Ascending aorta (tissue), 2 donors: ENCODE data around the gene HTRA3. TPM values are rescaled to one million over a fixed set of nuclear protein-coding genes. Genes with fewer than 3 reads are reported as not detected.

ENCODE experiments used
- DNase-seq, 2 donors: peaks; one replicate each; pipeline ENCODE4 v3.0.0-alpha.2; 2019; ENCODE audit warnings: low spot score in 2 of 2
- H3K27ac ChIP-seq, 2 donors: fragments of 200-600 bp; sonication (generic); one replicate each; pipeline ENCODE4 v1.5.1; 2016 to 2017; ENCODE audit warnings: mild to moderate bottlenecking in 1 of 2
- H3K27me3 ChIP-seq: fragments of 200-600 bp; sonication (generic); one replicate; pipeline ENCODE4 v1.5.1; 2017
- H3K36me3 ChIP-seq, 2 donors: fragments of 200-600 bp; sonication (generic); one replicate each; pipeline ENCODE4 v1.5.1; 2016
- H3K4me1 ChIP-seq, 2 donors: fragments of 200-600 bp; sonication (generic); one replicate each; pipeline ENCODE4 v1.5.1; 2016 to 2017; ENCODE audit warnings: mild to moderate bottlenecking in 1 of 2
- H3K4me3 ChIP-seq, 2 donors: fragments of 200-600 bp; sonication (generic); one replicate each; pipeline ENCODE4 v1.5.1; 2016 to 2017; ENCODE audit warnings: mild to moderate bottlenecking in 1 of 2
- H3K9me3 ChIP-seq, 2 donors: fragments of 200-600 bp; sonication (generic); one replicate each; pipeline ENCODE4 v1.5.1; 2016
- intact Hi-C: fragments of 100-400 bp; cut with DNase I; formaldehyde crosslinking; loops from one replicate; pipeline ENCODE4 v1.15.1; 2023
- total RNA-seq: library from RNA; depleted of rRNA; stranded (reverse); fragments of >200 nt; gene quantifications from one replicate; pipeline ENCODE4 v1.1.0, GENCODE V29; 2016
- TF ChIP-seq, protein P1 (sequence below), 3 experiments: fragments of 200-600 bp in 2 of 3; fragments of 450-650 bp in 1 of 3; sonication (generic) in 2 of 3; IDR thresholded peaks; one replicate each; pipeline ENCODE4 v1.5.1; 2016 to 2019; ENCODE audit warnings: antibody characterized with exemption in 3 of 3, mild to moderate bottlenecking in 1 of 3, moderate library complexity in 1 of 3

Gene HTRA3
- total RNA-seq, 1 donor from 2014 or later: 52.6 TPM

GRCh38 chr4:8330821-8331574 is 61.4 kb downstream of the HTRA3 start:
- TF ChIP-seq, protein P1, sequence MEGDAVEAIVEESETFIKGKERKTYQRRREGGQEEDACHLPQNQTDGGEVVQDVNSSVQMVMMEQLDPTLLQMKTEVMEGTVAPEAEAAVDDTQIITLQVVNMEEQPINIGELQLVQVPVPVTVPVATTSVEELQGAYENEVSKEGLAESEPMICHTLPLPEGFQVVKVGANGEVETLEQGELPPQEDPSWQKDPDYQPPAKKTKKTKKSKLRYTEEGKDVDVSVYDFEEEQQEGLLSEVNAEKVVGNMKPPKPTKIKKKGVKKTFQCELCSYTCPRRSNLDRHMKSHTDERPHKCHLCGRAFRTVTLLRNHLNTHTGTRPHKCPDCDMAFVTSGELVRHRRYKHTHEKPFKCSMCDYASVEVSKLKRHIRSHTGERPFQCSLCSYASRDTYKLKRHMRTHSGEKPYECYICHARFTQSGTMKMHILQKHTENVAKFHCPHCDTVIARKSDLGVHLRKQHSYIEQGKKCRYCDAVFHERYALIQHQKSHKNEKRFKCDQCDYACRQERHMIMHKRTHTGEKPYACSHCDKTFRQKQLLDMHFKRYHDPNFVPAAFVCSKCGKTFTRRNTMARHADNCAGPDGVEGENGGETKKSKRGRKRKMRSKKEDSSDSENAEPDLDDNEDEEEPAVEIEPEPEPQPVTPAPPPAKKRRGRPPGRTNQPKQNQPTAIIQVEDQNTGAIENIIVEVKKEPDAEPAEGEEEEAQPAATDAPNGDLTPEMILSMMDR (IDR thresholded peaks at IDR 0.05): no peak
- Histone ChIP-seq H3K4me1 (peaks cover 10 to 18% of the 10 kb centered on the region in 2 donors), H3K27me3 (no peaks in the 10 kb centered on the region), H3K9me3 (peaks cover 0 to 5% of the 10 kb centered on the region in 2 donors), H3K27ac (peak overlapping the region; percentile 48 to 83), H3K4me3 (no peak overlapping the region), H3K36me3 (no peaks in the 10 kb centered on the region)
- intact Hi-C loops: no loop called here
- peak; percentile 23 to 83 for DNase-seq

GRCh38 chr4:8331575-8331955 is 62.0 kb downstream of the HTRA3 start:
- Histone ChIP-seq H3K9me3 (peaks cover 0 to 2% of the 10 kb centered on the region in 2 donors), H3K4me1 (peaks cover 10 to 18% of the 10 kb centered on the region in 2 donors), H3K27ac (peak overlapping the region; percentile 19 to 83), H3K4me3 (no peak overlapping the region), H3K27me3 (no peaks in the 10 kb centered on the region), H3K36me3 (no peaks in the 10 kb centered on the region)
- peak; percentile 7 to 30 for DNase-seq
- intact Hi-C loops: no loop called here
- TF ChIP-seq, protein P1 (IDR thresholded peaks at IDR 0.05): no peak

GRCh38 chr4:8332038-8332857 is 62.7 kb downstream of the HTRA3 start:
- TF ChIP-seq, protein P1 (IDR thresholded peaks at IDR 0.05): no peak
- Histone ChIP-seq H3K27me3 (no peaks in the 10 kb centered on the region), H3K36me3 (no peaks in the 10 kb centered on the region), H3K4me3 (no peak overlapping the region), H3K27ac (no peak overlapping the region), H3K4me1 (peaks cover 10 to 18% of the 10 kb centered on the region in 2 donors), H3K9me3 (no peaks in the 10 kb centered on the region)
- intact Hi-C loops: no loop called here
- peak in 1 of 2 donors; percentile 44 for DNase-seq

GRCh38 chr4:8332891-8333331 is 63.4 kb downstream of the HTRA3 start:
- H3K4me1 ChIP-seq: peaks cover 10 to 18% of the 10 kb centered on the region in 2 donors
- peak; percentile 1 to 59 for DNase-seq
- H3K4me3 ChIP-seq: no peak overlapping the region
- intact Hi-C loops: no loop called here
- TF ChIP-seq, protein P1 (IDR thresholded peaks at IDR 0.05): no peak
- no peak overlapping the region for H3K27ac ChIP-seq
- no peaks in the 10 kb centered on the region for H3K9me3 ChIP-seq
- H3K36me3 ChIP-seq: no peaks in the 10 kb centered on the region
- no peaks in the 10 kb centered on the region for H3K27me3 ChIP-seq

DNA sequence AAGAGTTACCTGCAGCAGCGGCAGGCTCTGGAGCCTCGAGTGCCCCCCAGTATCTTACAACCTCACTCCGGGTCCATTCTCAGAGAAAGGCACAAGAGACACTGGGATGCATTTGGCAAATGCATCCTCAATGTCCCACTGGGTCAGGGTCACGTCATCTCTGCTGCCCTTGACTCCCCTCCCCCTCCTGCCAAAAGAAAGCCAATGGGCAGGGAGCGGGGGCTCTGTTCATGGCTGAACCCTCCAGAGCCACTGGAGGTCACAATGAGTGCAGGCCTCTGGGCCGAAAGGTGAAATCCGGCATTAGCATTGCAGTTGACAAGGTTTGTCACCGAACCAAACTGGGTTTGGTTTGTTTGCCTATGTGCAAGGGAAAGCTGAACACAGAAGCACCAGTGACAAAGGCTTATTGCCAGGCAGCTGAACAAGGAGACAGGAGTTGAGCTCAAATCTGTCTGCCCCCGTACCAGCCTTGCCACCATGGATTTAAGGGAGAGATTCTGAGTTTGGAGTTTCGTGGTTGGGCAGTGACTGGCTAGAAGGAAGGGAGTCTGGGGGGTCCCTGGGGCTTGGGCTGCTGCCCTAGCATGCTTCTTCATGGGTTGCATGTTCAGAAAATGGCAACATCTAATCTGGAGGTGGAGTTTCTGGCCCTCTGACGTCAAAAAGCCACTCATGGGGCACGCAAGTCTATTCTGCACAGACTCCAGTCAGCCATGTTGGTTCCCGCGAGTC is 64.3 kb downstream of the HTRA3 start:
- no peaks in the 10 kb centered on the region for H3K27me3 ChIP-seq
- DNase-seq: peak in 1 of 2 donors; percentile 43
- no peak overlapping the region for H3K27ac ChIP-seq
- TF ChIP-seq, protein P1 (IDR thresholded peaks at IDR 0.05): no peak
- intact Hi-C loops: no loop called here
- no peak overlapping the region for H3K4me3 ChIP-seq
- H3K36me3 ChIP-seq: no peaks in the 10 kb centered on the region
- H3K9me3 ChIP-seq: no peaks in the 10 kb centered on the region
- peaks cover 10 to 18% of the 10 kb centered on the region in 2 donors for H3K4me1 ChIP-seq
